HL-60/S4 treated with phorbol 12-myristate 13-acetate at 8.2 ng/mL for 4 days and 3 days (cell line): ENCODE measurements around the gene RAB5B.

Source experiments
- in situ Hi-C: fragments of 300-500 bp; cut with MboI; formaldehyde crosslinking; loops from 2 replicates; pipeline ENCODE4 v1.15.0; 2022; ENCODE audit warnings: low sequenced_read_pairs

The RAB5B gene, protein sequence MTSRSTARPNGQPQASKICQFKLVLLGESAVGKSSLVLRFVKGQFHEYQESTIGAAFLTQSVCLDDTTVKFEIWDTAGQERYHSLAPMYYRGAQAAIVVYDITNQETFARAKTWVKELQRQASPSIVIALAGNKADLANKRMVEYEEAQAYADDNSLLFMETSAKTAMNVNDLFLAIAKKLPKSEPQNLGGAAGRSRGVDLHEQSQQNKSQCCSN

DNA sequence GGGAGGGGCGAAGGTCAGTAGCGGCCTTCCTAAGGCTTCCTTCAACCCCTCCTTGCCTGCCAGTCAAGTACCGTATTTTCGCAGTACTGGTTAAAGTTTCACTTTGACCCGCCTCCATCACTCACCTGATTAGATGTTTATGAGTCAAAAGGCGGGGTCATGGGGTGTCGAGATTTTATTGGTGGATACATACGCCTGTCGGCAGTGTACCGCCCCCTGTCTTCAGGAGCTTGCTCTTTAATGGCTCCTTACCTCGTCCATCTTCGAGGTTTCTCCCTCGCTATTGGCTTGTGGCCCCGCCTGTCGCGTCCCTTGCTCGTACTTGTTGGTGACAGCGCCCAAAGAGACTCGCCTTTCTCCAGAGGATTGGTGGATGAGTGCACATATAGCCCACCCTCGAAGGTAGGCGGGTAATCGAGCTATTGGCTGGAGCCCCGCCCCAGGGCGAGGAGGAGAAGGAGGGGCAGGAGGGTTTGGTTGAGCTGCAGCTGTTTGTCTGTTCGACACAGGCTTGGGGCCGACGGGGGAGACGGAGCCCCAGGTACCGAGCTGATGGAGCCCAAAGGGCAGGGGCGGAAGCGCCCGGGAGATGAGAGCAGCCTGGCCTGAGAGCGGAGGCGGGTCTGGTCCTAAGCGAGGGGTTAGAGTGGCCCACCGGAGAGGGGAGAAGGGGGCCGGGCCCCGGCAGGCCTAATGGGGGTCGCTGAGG is at the start of gene RAB5B:
Gene RAB5B (plus strand): TSS at position 480 of the 709 bp plus-strand sequence. CDS start 12,883 bp downstream, outside the sequence.
- in situ Hi-C loops, result no loop called here

- in situ Hi-C loops, result loop anchor here (25.0 kb wide), 1 partner anchor 188 kb away; the partner anchor contains the start of genes CD63 and GDF11
Observed at GRCh38 chr12:55925371-55925770, 48.5 kb upstream of the RAB5B start.

DNA sequence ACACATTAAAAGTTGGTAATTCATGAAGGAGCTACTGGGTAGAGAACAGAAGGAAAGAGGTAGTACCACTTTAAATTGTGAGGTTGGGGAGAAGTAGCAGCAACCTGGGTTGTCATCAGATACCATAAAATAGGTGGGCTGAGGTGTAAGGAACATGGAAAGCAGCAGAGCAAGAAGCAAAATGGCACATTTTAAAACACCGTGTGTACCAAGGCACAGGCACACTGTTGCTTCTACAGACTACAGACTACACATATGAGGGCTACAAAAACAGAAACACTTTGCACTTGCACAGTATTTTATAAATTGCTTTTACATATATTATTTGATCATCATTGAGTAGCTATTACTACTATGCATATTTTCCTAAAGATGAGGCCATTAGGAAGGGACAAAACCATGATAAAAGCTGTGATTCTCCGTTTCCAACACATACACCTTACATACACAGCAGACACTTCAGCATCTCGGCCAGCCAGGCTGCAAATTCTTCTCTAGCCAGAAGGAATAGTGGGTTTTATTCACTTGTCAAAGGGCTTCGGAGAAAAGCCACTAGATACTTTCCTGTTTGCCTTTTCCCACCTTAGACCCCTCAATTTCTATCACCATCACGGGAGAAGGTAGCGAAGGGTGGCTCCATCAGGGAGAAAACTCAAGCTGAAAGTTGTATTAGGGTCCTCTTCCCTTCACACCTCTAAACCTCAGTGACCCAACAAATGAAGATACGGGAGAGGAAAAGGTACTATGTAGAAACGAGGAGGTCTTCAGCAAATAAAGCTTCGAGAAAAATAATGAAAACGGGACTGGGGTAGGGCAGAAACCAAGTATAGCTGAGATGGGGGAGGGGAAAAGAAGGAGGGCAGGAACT is 47.8 kb upstream of the RAB5B start:
- in situ Hi-C loops, result loop anchor here (25.0 kb wide), 1 partner anchor 189 kb away; the partner anchor contains the start of genes CD63 and GDF11

- in situ Hi-C loops, result loop anchor here (25.0 kb wide), 1 partner anchor 190 kb away; the partner anchor contains the start of genes CD63 and GDF11
Observed at GRCh38 chr12:55926738-55927587, 46.9 kb upstream of the RAB5B start.

DNA sequence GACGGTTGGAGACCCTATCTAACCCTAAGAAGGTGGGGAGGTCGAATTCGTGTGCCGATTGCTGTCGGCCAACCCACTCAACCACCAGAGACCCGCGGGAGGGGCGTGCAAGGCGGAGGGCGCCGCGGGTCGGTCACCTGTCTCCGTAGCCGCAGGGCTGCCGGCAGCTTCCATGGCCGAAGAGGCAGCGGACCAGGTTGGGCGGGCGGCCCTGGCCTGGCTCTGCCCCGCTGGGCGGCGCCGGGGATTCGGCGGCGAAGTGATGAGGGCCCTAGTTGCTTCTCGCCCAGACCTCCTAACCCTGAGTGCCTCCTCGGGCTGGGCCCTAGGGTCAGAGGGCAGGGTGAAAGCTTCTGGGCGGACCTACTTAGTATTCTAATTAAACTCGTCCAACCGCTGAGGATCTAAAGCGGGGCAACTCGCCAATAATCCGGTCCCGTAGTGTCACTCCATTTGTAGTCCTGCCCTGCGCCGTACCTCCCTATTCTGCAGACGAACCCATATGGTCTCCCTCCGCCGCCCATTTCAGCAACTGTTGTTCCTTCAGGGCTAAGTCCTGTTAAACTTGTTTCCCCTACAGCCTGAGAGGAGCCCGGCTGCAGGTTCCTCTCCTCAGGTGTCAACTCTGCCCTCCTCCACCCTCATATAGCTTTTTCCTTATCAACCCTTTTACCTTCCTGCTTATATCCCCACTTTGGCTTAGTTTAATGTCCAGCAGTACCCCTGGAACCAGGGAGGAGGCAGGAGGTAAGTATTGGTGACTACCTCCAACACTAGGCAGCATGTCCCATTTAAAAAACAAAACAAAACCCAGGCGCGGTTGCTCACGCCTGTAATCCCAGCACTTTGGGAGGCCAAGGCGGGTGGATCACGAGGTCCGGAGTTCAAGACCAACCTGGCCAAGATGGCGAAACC is 46.0 kb upstream of the RAB5B start, which contains the start of gene PYM1:
Gene PYM1 (minus strand): TSS at position 307 of the 915 bp plus-strand sequence. CDS start 133 bp downstream, at position 174.
- in situ Hi-C loops, result loop anchor here (25.0 kb wide), 1 partner anchor 191 kb away; the partner anchor contains the start of genes CD63 and GDF11

GRCh38 chr12:55929306-55929791 is 44.5 kb upstream of the RAB5B start:
- in situ Hi-C loops, result loop anchor here (25.0 kb wide), 1 partner anchor 192 kb away; the partner anchor contains the start of genes CD63 and GDF11

DNA sequence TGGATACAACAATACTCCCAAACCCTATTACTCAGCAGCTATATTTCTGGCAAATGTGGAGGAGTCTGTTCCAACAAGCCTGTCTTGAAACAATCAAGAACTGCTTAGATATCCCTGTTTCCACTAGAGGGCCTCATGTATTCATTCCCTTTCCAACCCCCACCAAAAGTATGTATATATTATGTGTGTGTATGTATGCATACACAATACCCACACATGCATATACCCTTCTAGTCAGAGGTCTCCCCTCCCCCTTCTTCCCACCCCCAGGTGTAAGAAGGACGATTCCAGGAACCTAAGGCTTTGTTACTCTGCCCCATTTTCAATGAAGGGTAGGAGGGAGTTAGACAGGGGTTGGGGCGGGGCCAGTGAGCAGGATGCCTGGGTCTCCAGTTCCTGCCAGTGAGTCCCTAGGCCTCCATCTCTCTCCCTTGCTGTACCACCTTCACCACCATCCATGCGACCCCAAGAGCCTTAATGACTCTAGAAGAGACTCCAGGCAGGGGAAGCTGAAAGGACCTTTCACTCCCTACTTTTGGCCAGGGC is 43.0 kb upstream of the RAB5B start, which contains the start of gene DGKA:
Gene DGKA (plus strand): TSS at position 392 of the 546 bp plus-strand sequence. CDS start 5,342 bp downstream, outside the sequence.
- in situ Hi-C loops, result loop anchor here (25.0 kb wide), 1 partner anchor 194 kb away; the partner anchor contains the start of genes CD63 and GDF11

- in situ Hi-C loops, result loop anchor here (25.0 kb wide), 1 partner anchor 194 kb away; the partner anchor contains the start of genes CD63 and GDF11
Observed at GRCh38 chr12:55931317-55931779, 42.5 kb upstream of the RAB5B start.

DNA sequence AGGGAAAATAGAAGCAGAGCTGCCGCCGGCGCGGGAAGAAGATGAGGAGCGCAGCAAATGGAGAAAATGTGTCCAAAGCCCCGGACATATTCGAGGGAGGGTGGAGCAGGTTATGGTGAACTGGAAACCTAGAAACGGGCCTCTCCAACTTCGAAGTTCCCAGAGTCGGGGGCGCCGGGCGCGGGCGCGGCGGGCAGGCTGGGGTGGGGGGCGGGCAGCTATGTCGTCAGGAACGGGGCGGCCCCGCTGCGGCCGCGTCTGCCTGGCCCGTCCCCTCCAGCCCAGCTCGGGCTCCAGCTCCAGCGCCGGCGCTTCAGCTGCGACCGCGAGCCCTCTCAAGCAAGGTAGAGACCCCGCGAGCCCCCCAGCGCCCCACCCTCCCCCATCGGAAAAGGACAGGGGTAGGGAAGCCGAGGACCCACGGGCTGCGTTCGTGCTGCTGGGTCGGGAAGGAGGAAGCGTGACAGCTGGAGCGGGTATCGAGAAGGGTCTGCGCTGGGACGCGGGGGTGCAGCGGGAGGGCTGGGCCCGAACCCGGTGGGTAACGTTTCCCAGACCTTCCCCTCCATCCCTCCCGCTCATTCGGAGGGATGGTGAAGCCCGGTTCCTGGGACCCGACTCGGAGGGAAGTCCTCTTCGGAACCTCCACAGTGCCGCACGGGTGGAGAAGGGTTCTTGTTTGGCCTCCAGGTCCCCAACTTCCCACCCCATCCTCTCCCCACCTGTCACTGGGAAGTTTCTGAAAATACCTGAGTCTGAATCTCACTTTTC is 41.9 kb upstream of the RAB5B start:
- in situ Hi-C loops, result loop anchor here (25.0 kb wide), 1 partner anchor 195 kb away; the partner anchor contains the start of genes CD63 and GDF11

- in situ Hi-C loops, result loop anchor here (25.0 kb wide), 1 partner anchor 195 kb away; the partner anchor contains the start of genes CD63 and GDF11
Observed at GRCh38 chr12:55932551-55932910, 41.3 kb upstream of the RAB5B start.

- in situ Hi-C loops, result loop anchor here (25.0 kb wide), 1 partner anchor 196 kb away; the partner anchor contains the start of genes CD63 and GDF11
Observed at GRCh38 chr12:55933169-55933798, 40.6 kb upstream of the RAB5B start.

- in situ Hi-C loops, result loop anchor here (25.0 kb wide), 1 partner anchor 197 kb away; the partner anchor contains the start of genes CD63 and GDF11
Observed at GRCh38 chr12:55933799-55934742, 39.8 kb upstream of the RAB5B start.

DNA sequence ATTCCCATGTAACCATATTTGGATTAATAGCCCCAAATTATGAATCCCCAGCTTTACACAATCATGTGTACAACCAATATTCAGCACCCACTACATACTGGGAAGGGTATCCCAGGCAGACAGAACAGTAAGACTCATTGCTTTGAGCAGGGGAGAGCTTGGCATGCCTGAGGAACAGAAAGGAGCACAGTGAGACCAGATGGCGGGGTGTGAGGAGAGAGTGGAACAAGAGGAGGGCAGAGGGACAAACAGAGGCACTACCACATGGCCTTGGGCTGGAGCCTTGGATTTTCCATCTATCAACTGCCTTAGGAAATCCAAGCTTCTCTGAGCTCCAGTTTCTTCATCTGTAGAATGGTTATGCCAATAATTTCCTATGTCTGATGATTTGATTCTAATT is 39.1 kb upstream of the RAB5B start:
- in situ Hi-C loops, result loop anchor here (25.0 kb wide), 1 partner anchor 197 kb away; the partner anchor contains the start of genes CD63 and GDF11

DNA sequence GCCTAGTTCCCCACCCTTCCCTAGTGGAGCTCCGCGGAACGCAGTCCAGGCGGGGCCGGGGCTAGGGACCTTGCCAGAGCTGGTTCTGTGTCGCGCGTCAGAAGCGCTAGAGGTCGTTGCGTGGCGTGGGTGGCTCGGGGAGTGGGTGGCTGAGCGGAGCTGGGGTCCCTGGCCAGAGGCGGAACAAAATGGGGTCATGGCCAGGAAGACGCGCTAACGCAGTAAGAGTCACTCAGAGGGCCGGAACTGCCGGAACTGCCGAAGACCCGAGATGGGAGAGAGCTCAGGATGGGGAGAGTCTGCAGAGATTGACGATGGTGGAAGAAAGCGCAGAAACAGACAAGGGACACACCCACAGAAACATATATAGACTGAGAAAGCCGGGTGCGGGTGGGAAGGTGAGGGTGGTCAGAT is 38.1 kb upstream of the RAB5B start:
- in situ Hi-C loops, result loop anchor here (25.0 kb wide), 1 partner anchor 198 kb away; the partner anchor contains the start of genes CD63 and GDF11

DNA sequence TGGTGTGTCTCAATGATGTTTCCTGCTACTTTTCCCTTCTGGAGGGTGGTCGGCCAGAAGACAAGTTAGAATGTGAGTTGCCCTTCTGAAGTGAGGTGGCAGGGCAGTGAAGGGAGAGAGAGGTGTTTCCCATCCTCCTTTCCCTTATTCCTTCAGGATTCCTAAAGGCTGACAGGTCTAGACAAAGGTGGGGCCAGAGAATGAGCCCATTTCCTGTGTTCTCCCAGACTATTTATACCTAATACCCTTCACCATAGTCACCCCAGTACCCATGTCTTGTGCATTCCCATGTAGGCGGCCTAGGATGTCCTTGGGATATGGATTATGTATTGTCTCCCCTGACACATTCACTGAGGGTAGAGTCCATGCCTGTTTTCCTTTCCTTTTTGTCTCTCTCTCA is 35.9 kb upstream of the RAB5B start:
- in situ Hi-C loops, result loop anchor here (25.0 kb wide), 1 partner anchor 201 kb away; the partner anchor contains the start of genes CD63 and GDF11
